Cardiac fibroblast (primary cell): ENCODE data around the gene PCSK9.
A peak's percentile ranks its signal among the peaks of the same experiment; 100 is the strongest.

ENCODE experiments used
- DNase-seq, 2 donors: peaks; one replicate each; pipeline versions ENCODE4 v3.0.0 to v3.0.0-alpha.2; 2010; ENCODE audit warnings: low read depth in 2 of 2
- H3K4me3 ChIP-seq, 2 donors: replicated peaks in 1 of 2; 1 replicate in 1 of 2; 2 replicates in 1 of 2; pipeline ENCODE4 v1.5.1; 2011; ENCODE audit warnings: low read depth in 2 of 2, low read length in 2 of 2, mild to moderate bottlenecking in 2 of 2, moderate library complexity in 1 of 2
- CTCF ChIP-seq: IDR thresholded peaks from one replicate; pipeline ENCODE4 v1.5.1; 2011; ENCODE audit warnings: low read depth, mild to moderate bottlenecking, low read length, inconsistent platforms

The PCSK9 gene

GRCh38 chr1:55067914-55068313 lies 28.6 kb downstream of the PCSK9 start:
- no peak for TF ChIP-seq CTCF
- no peak overlapping the region for H3K4me3 ChIP-seq
- DNase-seq, result no peak

- no peak for TF ChIP-seq CTCF
- no peak overlapping the region for H3K4me3 ChIP-seq
- DNase-seq, result no peak
Measured at GRCh38 chr1:55068638-55069037, 29.3 kb downstream of the PCSK9 start.

- no peak for TF ChIP-seq CTCF
- no peak overlapping the region for H3K4me3 ChIP-seq
- DNase-seq, result no peak
Measured at GRCh38 chr1:55069280-55069679, 29.9 kb downstream of the PCSK9 start.

- DNase-seq, result no peak
- TF ChIP-seq CTCF, result no peak
- no peak overlapping the region for H3K4me3 ChIP-seq
Measured at GRCh38 chr1:55070293-55071164, 31.2 kb downstream of the PCSK9 start.

GRCh38 chr1:55071477-55071876 lies 32.1 kb downstream of the PCSK9 start:
- DNase-seq, result peak; percentile 69 to 76

GRCh38 chr1:55073187-55073916 lies 34.0 kb downstream of the PCSK9 start:
- no peak for DNase-seq
- no peak for TF ChIP-seq CTCF
- no peak overlapping the region for H3K4me3 ChIP-seq

More at GRCh38 chr1:55071477-55071876, 32.1 kb downstream of the PCSK9 start:
- TF ChIP-seq CTCF, result peak; percentile 57
- H3K4me3 ChIP-seq, result no peak overlapping the region
